Activated T-cell treated with anti-CD3 and anti-CD28 coated beads, Interleukin-2, amount 50 U/mL, for 1 hour (primary cell): ENCODE data around the gene RHOBTB3.

Experiments
- DNase-seq: peaks from one replicate; pipeline ENCODE4 v3.0.0-alpha.2; 2020

RHOBTB3 gene

GRCh38 chr5:95713960-95714710 is 17.0 kb upstream of the RHOBTB3 start:
- no peak for DNase-seq

GRCh38 chr5:95715799-95716461 is 15.2 kb upstream of the RHOBTB3 start:
- no peak for DNase-seq

- DNase-seq = no peak
Observed at GRCh38 chr5:95717439-95717838, 13.7 kb upstream of the RHOBTB3 start.

- no peak for DNase-seq
Observed at GRCh38 chr5:95718203-95718602, 12.9 kb upstream of the RHOBTB3 start.

GRCh38 chr5:95718738-95719137 is 12.4 kb upstream of the RHOBTB3 start:
- no peak for DNase-seq

- no peak for DNase-seq
Observed at GRCh38 chr5:95720094-95720786, 10.9 kb upstream of the RHOBTB3 start.

- no peak for DNase-seq
Observed at GRCh38 chr5:95721582-95722295, 9.4 kb upstream of the RHOBTB3 start.

- no peak for DNase-seq
Observed at GRCh38 chr5:95723632-95724369, 7.3 kb upstream of the RHOBTB3 start.

- DNase-seq = no peak
Observed at GRCh38 chr5:95725071-95725820, 5.9 kb upstream of the RHOBTB3 start.

GRCh38 chr5:95725937-95726810 is 5.0 kb upstream of the RHOBTB3 start:
- DNase-seq = no peak

GRCh38 chr5:95726811-95727763 is 4.0 kb upstream of the RHOBTB3 start:
- DNase-seq = no peak

- DNase-seq = no peak
Observed at GRCh38 chr5:95727764-95728191, 3.4 kb upstream of the RHOBTB3 start.

- DNase-seq = no peak
Observed at GRCh38 chr5:95728494-95729114, 2.5 kb upstream of the RHOBTB3 start.

- DNase-seq = no peak
Observed at GRCh38 chr5:95729115-95730010, 1.8 kb upstream of the RHOBTB3 start.

- DNase-seq = no peak
Observed at GRCh38 chr5:95730011-95730700, 980 bp upstream of the RHOBTB3 start.

GRCh38 chr5:95731571-95732554 is 727 bp downstream of the RHOBTB3 start:
- peak; percentile 53 for DNase-seq
